Omental fat pad (tissue), 4 donors: ENCODE data around the gene DLGAP1. TPM values are rescaled to one million over a fixed set of nuclear protein-coding genes. Genes with fewer than 3 reads are reported as not detected.

Source experiments
- ATAC-seq: fragments of 150-250 bp; one replicate; pipeline ENCODE4 v1.9.1; 2016; ENCODE audit warnings: mild to moderate bottlenecking, moderate library complexity; ENCODE audit not compliant: low FRiP score
- DNase-seq: peaks from one replicate; pipeline ENCODE4 v3.0.0-alpha.2; 2019; ENCODE audit warnings: low spot score
- CTCF ChIP-seq, 3 donors: fragments of 450-650 bp; IDR thresholded peaks; one replicate each; pipeline ENCODE4 v1.5.1; 2016 to 2017; ENCODE audit warnings: antibody characterized with exemption in 3 of 3, mild to moderate bottlenecking in 3 of 3, moderate library complexity in 2 of 3
- total RNA-seq, 4 donors: library from RNA; depleted of rRNA; stranded (reverse); fragments of >200 nt; gene quantifications; one replicate each; pipeline ENCODE4 v1.1.0, GENCODE V29; 2016

Gene DLGAP1
- total RNA-seq, 4 donors from 2014 or later: 1.5 to 8.0 (median 5.4) TPM

DNA sequence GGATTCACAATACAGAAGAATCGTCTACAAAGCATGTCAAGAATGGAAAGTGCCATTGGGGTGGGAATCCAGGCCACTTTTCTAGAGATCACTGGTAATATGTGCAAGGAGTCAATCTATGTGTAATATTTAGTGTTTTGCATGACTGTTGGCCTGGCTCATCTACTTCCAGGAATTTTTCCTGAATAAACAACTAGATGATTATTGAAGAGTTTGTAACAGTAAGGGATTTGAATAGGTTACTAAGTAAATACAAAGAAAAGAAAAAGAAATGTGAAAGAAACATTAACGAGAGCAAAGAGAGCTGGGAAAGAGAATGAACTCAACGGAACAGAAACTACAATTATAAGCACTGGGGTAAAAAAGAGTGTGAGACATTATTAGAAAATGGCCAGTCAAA, 599.1 kb downstream of the DLGAP1 start:
- ATAC-seq (no peak), DNase-seq (no peak)
- no peak for TF ChIP-seq CTCF (IDR thresholded peaks at IDR 0.05)

DNA sequence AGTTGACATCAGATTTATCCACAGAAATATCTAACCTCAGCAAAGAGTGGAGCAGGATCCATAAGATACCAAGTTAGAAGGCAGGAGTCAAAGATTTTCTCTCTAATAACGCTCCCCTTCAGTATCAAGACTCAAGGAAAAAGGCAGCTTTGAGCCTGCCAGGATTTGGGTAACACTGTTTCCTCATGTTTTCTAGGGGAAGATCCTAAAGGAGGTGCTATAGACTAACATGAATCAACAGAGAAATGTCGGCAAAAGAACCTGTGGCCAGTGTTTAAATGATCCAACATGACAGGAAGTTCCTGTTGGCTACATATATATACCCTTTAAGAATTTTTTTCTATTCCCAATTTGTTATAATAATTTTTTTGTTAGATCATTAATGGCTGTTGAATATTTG, 602.8 kb downstream of the DLGAP1 start:
- DNase-seq (no peak), ATAC-seq (no peak)
- TF ChIP-seq CTCF (IDR thresholded peaks at IDR 0.05): no peak

- DNase-seq (no peak), ATAC-seq (no peak)
- TF ChIP-seq CTCF (IDR thresholded peaks at IDR 0.05): no peak
Measured at GRCh38 chr18:3851159-3851558, 603.9 kb downstream of the DLGAP1 start.

DNA sequence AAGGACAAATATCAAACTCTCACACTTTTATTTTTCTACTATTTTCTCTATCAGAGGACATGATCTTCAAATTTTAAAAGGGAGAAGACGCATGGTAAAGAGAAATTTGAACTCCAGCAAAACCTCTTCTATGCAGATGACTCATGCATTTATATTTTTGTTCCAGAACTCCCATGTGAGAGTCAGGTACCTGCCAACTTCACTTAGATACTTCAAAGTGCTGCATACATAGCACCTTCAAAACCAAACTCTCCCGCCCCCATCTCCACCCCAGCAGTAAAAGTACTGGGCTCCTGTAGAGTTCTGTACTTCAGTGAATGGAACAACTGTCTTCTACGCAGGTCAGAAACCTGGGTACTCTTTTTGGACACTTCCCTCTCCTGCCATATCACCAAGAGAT, 606.8 kb downstream of the DLGAP1 start:
- DNase-seq: no peak
- TF ChIP-seq CTCF (IDR thresholded peaks at IDR 0.05): no peak
- ATAC-seq: peak; percentile 41

DNA sequence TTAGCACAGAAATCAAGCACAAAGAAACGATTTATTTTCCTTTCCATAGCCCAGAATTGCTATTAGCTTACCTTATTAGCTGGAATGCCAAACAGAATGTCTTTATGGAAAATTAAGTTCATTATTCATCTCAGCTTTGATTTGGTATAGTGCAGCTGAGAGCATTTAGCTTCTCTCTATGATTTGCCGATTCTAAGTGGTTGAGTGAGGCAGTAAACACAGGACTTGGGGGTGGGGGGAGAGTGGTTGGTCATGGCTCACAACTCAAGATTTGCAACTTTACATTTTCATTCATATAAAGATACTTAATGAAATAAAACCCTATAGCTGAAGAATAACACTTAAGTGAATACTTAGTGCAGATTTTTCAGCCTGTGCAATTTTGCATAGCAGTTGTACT, 609.9 kb downstream of the DLGAP1 start:
- no peak for TF ChIP-seq CTCF (IDR thresholded peaks at IDR 0.05)
- DNase-seq (no peak), ATAC-seq (no peak)

DNA sequence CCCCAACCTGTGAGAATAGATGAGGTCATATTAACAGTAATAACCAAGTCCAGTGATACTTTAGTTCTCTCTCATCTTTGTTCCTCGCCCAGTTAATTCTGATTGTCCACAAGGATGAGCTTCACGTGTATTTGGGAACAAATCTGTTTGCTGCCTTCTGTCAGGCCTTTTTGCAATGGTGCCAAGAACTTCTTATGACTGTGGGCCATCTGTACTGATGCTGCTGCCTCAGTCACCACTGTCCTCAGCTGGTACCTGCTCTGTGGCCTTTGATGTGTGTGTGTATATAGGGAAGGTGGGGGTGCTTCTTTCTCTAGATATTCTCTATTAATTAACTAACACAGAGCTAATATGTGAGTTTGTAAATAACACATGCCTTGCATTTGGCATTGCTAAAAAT, 612.3 kb downstream of the DLGAP1 start:
- TF ChIP-seq CTCF (IDR thresholded peaks at IDR 0.05): no peak
- no peak for DNase-seq
- ATAC-seq: no peak

GRCh38 chr18:3840766-3841165, 614.3 kb downstream of the DLGAP1 start:
- no peak for DNase-seq
- ATAC-seq: no peak
- no peak for TF ChIP-seq CTCF (IDR thresholded peaks at IDR 0.05)
